Activated CD4-positive, alpha-beta memory T cell treated with anti-CD3 and anti-CD28 coated beads for 36 hours (primary cell): ENCODE data around the gene DHX40. TPM values are rescaled to one million over a fixed set of nuclear protein-coding genes. Genes with fewer than 3 reads are reported as not detected.
"Not testable (repeated sequence)": the region's sequence is repeated elsewhere in the genome, so short reads cannot be mapped to it uniquely, and the experiment has no call there.

Source experiments
- CTCF ChIA-PET: fragments of 350-600 bp; sonication (Branson Sonifier 250); formaldehyde crosslinking; loops from one replicate; lab custom pipeline; 2021; ENCODE audit warnings: antibody characterized with exemption, inconsistent platforms; lab: Charles Lee
- POLR2A ChIA-PET: fragments of 350-600 bp; sonication (Branson Sonifier 250); formaldehyde crosslinking; loops from one replicate; lab custom pipeline; 2021; ENCODE audit warnings: antibody characterized with exemption; lab: Charles Lee
- DNase-seq: peaks from one replicate; pipeline ENCODE4 v3.0.0-alpha.2; 2020
- H3K27ac Mint-ChIP-seq: one replicate; pipeline ENCODE4 v1.8.0; 2021; ENCODE audit warnings: mixed read lengths
- H3K27me3 Mint-ChIP-seq: one replicate; pipeline ENCODE4 v1.8.0; 2021; ENCODE audit warnings: mixed read lengths
- H3K36me3 Mint-ChIP-seq: one replicate; pipeline ENCODE4 v1.8.0; 2021; ENCODE audit warnings: mixed read lengths
- H3K4me1 Mint-ChIP-seq: one replicate; pipeline ENCODE4 v1.8.0; 2021; ENCODE audit warnings: low read depth, mixed read lengths
- H3K4me3 Mint-ChIP-seq: one replicate; pipeline ENCODE4 v1.8.0; 2021; ENCODE audit warnings: mild to moderate bottlenecking, mixed read lengths
- H3K9me3 Mint-ChIP-seq: one replicate; pipeline ENCODE4 v1.8.0; 2021; ENCODE audit warnings: mixed read lengths
- intact Hi-C: fragments of 100-400 bp; cut with micrococcal nuclease; formaldehyde crosslinking; loops from one replicate; pipeline ENCODE4 v1.15.1; 2023
- total RNA-seq, 2 experiments: library from RNA; stranded (reverse); gene quantifications; one replicate each; pipeline ENCODE4 v1.2.3, GENCODE V29; 2021

Gene DHX40
- total RNA-seq, 2 experiments from 2014 or later = 17.9 to 19.0 TPM

DNA sequence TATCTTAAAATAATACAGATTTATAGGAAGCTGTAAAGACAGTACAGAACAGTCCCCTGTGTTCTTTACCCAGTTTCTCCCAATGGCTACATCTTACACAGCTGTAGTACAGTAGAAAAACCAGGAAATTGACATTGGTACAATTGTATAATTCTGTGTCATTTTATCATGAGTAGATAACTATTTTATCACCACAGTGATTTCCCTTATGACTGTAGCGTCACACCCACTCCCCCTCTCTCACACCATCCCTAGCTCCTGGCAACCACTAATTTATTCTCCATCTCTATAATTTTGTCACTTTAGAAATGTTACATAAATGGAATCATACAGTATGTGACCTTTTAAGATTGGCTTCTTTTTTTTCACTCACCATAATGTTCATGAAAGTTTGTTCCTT lies 85.2 kb downstream of the DHX40 start:
- intact Hi-C loops = no loop called here

DNA sequence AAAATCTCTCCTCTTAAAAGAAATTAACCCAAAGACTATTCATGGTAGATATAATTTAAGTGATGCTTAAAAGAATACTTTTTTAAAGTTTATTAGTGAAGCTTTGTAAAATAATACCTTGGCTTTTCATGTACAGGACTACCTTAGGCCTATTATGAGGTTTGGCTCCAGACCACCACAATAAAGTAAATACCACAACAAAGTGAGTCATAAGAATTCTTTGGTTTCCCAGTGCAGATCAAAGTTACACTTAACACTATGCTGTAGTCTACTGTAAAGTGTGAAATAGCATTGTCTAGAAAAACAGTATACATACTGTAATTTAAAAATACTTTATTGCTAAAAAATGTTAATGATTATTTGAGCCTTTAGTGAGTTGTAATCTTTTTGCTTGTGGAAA lies 85.9 kb downstream of the DHX40 start:
- Mint-ChIP-seq H3K4me1 (peaks cover 36% of the 10 kb centered on the region), H3K4me3 (no peak overlapping the region), H3K9me3 (no peaks in the 10 kb centered on the region), H3K27me3 (no peaks in the 10 kb centered on the region), H3K36me3 (peaks cover 70% of the 10 kb centered on the region), H3K27ac (no peak overlapping the region)
- DNase-seq = no peak
- POLR2A ChIA-PET = no interaction called here
- CTCF ChIA-PET = no interaction called here
- intact Hi-C loops = no loop called here

More for the DNA sequence above, 85.2 kb downstream of the DHX40 start:
- Mint-ChIP-seq H3K9me3 (no peaks in the 10 kb centered on the region), H3K27me3 (no peaks in the 10 kb centered on the region), H3K27ac (no peak overlapping the region), H3K4me3 (no peak overlapping the region), H3K4me1 (peaks cover 36% of the 10 kb centered on the region), H3K36me3 (peaks cover 69% of the 10 kb centered on the region)
- CTCF ChIA-PET = no interaction called here
- DNase-seq = no peak
- POLR2A ChIA-PET = interaction anchor here (1.0 kb wide), 1 partner anchor 16 kb away, joined by 3 read pairs; no protein-coding TSS in a partner anchor

DNA sequence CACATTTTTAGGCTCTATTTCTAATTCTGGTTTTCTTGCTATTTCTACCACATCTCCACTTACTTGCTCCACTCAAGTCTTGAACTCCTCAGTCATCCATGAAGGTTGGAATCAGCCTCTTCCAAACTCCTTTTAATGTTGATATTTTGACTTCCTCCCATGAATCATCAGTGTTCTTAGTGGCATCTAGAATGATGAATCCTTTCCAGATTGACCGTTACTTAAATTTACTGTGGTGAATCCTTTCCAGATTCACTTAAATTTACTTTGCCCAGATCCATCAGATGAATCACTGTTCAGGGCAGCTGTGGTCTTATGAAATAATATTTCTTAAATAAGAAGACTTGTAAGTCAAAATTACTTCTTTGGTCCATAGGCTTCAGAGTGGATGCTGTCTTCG lies 86.7 kb downstream of the DHX40 start:
- intact Hi-C loops = no loop called here
- no peak overlapping the region for H3K4me3 Mint-ChIP-seq
- no peaks in the 10 kb centered on the region for H3K9me3 Mint-ChIP-seq
- no peaks in the 10 kb centered on the region for H3K27me3 Mint-ChIP-seq
- CTCF ChIA-PET = no interaction called here
- no peak for DNase-seq
- H3K27ac Mint-ChIP-seq = no peak overlapping the region
- POLR2A ChIA-PET = no interaction called here
- peaks cover 36% of the 10 kb centered on the region for H3K4me1 Mint-ChIP-seq
- peaks cover 68% of the 10 kb centered on the region for H3K36me3 Mint-ChIP-seq

DNA sequence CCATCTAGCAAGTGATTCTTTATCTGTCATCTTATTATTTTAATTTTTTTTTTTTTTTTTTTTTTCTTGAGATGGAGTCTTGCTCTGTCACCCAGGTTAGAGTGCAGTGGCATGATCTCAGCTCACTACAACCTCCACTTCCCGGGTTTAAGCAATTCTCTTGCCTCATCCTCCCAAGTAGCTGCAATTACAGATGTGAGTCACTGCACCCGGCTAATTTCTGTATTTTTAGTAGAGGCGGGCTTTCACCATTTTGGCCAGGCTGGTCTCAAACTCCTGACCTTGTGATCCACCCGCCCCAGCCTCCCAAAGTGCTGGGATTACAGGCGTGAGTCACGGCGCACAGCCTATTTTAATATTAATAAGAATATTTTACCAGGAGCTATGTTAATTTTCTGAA lies 91.2 kb downstream of the DHX40 start:
- H3K4me1 Mint-ChIP-seq, H3K4me3 Mint-ChIP-seq, CTCF ChIA-PET, H3K27ac Mint-ChIP-seq, DNase-seq, intact Hi-C loops, H3K9me3 Mint-ChIP-seq, H3K27me3 Mint-ChIP-seq: not testable (repeated sequence)
- peaks cover 56% of the 10 kb centered on the region for H3K36me3 Mint-ChIP-seq
- POLR2A ChIA-PET = interaction anchor here (1.4 kb wide), 1 partner anchor 30 kb away, joined by 5 read pairs; no protein-coding TSS in a partner anchor

Other genes with a start within 250 kb of the DHX40 start
- gene YPEL2, start 234.0 kb upstream of the DHX40 start, total RNA-seq = 1 to 10 TPM; 7.6 to 9.4 TPM
- gene CLTC, start 54.3 kb downstream of the DHX40 start, total RNA-seq = 100 to 1,000 TPM; 203 to 206 TPM
- gene PTRH2, start 141.8 kb downstream of the DHX40 start, total RNA-seq = 10 to 100 TPM; 35.9 TPM
- 100 to 1,000 TPM; 517 to 553 TPM for gene VMP1, start 142.0 kb downstream of the DHX40 start, total RNA-seq